ACC112 (cell line): ENCODE results near the gene PLXNA3.

Experiments used
- H2AFZ ChIP-seq: fragments of 200-600 bp; sonication (generic); one replicate; pipeline ENCODE4 v1.6.0; 2017; ENCODE audit warnings: antibody characterized with exemption, low read length; ENCODE audit not compliant: unreplicated experiment
- H3K27ac ChIP-seq: fragments of 200-600 bp; sonication (generic); 2 replicates; pipeline ENCODE4 v1.5.1; 2014; ENCODE audit warnings: low read depth, mild to moderate bottlenecking, antibody characterized with exemption, low read length, moderate library complexity
- H3K27me3 ChIP-seq: fragments of 200-600 bp; sonication (generic); 2 replicates; pipeline ENCODE4 v1.6.1; 2014; ENCODE audit warnings: mild to moderate bottlenecking, antibody characterized with exemption, low read length, moderate library complexity, mixed read lengths; ENCODE audit not compliant: insufficient read depth
- H3K36me3 ChIP-seq: fragments of 200-600 bp; sonication (generic); 2 replicates; pipeline ENCODE4 v1.6.1; 2016; ENCODE audit warnings: mild to moderate bottlenecking, antibody characterized with exemption, low read length, moderate library complexity, mixed read lengths; ENCODE audit not compliant: insufficient read depth
- H3K4me1 ChIP-seq: fragments of 200-600 bp; sonication (generic); one replicate; pipeline ENCODE4 v1.6.1; 2016; ENCODE audit warnings: low read length, mixed read lengths; ENCODE audit not compliant: insufficient read depth, unreplicated experiment, control insufficient read depth
- H3K4me3 ChIP-seq: fragments of 200-600 bp; sonication (generic); 2 replicates; pipeline ENCODE4 v1.5.1; 2014; ENCODE audit warnings: mild to moderate bottlenecking, low read depth, low read length
- H3K79me2 ChIP-seq: fragments of 200-600 bp; sonication (generic); one replicate; pipeline ENCODE4 v1.6.0; 2016; ENCODE audit warnings: low read length; ENCODE audit not compliant: control insufficient read depth, unreplicated experiment, insufficient read depth

The PLXNA3 gene

GRCh38 chrX:154426916-154427770, 30.9 kb upstream of the PLXNA3 start:
- no peaks in the 10 kb centered on the region for H3K27me3 ChIP-seq
- H3K79me2 ChIP-seq: peaks cover 18% of the 10 kb centered on the region
- H3K36me3 ChIP-seq: no peaks in the 10 kb centered on the region
- no peak overlapping the region for H3K4me3 ChIP-seq
- no peak overlapping the region for H2AFZ ChIP-seq
- H3K27ac ChIP-seq: no peak overlapping the region
- H3K4me1 ChIP-seq: no peaks in the 10 kb centered on the region

GRCh38 chrX:154428176-154429171, 29.6 kb upstream of the PLXNA3 start, which contains the start of gene ATP6AP1:
ATP6AP1 (plus strand) TSS chrX:154428677; CDS start chrX:154428693, 16 bp downstream.
- H2AFZ ChIP-seq: peak within 1 kb of the TSS; percentile 3
- H3K27ac ChIP-seq: no peak within 1 kb of the TSS
- no peaks in the 10 kb centered on the region for H3K4me1 ChIP-seq
- H3K4me3 ChIP-seq: peak within 1 kb of the TSS; percentile 90
- peaks cover 18% of the 10 kb centered on the region for H3K79me2 ChIP-seq
- H3K36me3 ChIP-seq: no peaks in the 10 kb centered on the region
- H3K27me3 ChIP-seq: no peaks in the 10 kb centered on the region

- Histone ChIP-seq H3K36me3 (no peaks in the 10 kb centered on the region), H2AFZ (no peak overlapping the region), H3K79me2 (peaks cover 18% of the 10 kb centered on the region), H3K27me3 (no peaks in the 10 kb centered on the region), H3K4me3 (peak overlapping the region; percentile 90), H3K4me1 (no peaks in the 10 kb centered on the region), H3K27ac (no peak overlapping the region)
These were observed 28.4 kb upstream of the PLXNA3 start for GRCh38 chrX:154429711-154430110.

- H3K4me1 ChIP-seq: no peaks in the 10 kb centered on the region
- peaks cover 18% of the 10 kb centered on the region for H3K79me2 ChIP-seq
- H3K27me3 ChIP-seq: no peaks in the 10 kb centered on the region
- H2AFZ ChIP-seq: no peak overlapping the region
- H3K4me3 ChIP-seq: no peak overlapping the region
- H3K27ac ChIP-seq: no peak overlapping the region
- no peaks in the 10 kb centered on the region for H3K36me3 ChIP-seq
These were observed 27.6 kb upstream of the PLXNA3 start for GRCh38 chrX:154430479-154430878.

- Histone ChIP-seq H2AFZ (no peak overlapping the region), H3K27ac (no peak overlapping the region), H3K36me3 (no peaks in the 10 kb centered on the region), H3K4me3 (no peak overlapping the region), H3K27me3 (no peaks in the 10 kb centered on the region), H3K79me2 (peaks cover 18% of the 10 kb centered on the region), H3K4me1 (no peaks in the 10 kb centered on the region)
These were observed 27.2 kb upstream of the PLXNA3 start for GRCh38 chrX:154430916-154431315.

- H3K79me2 ChIP-seq: peaks cover 18% of the 10 kb centered on the region
- H3K4me1 ChIP-seq: peaks cover 3% of the 10 kb centered on the region
- H3K36me3 ChIP-seq: no peaks in the 10 kb centered on the region
- H3K27me3 ChIP-seq: no peaks in the 10 kb centered on the region
- no peak overlapping the region for H2AFZ ChIP-seq
- no peak overlapping the region for H3K27ac ChIP-seq
- no peak overlapping the region for H3K4me3 ChIP-seq
These were observed 26.7 kb upstream of the PLXNA3 start for GRCh38 chrX:154431341-154431740.

- no peaks in the 10 kb centered on the region for H3K36me3 ChIP-seq
- H3K27me3 ChIP-seq: no peaks in the 10 kb centered on the region
- peaks cover 18% of the 10 kb centered on the region for H3K79me2 ChIP-seq
- H2AFZ ChIP-seq: no peak overlapping the region
- no peak overlapping the region for H3K4me3 ChIP-seq
- H3K27ac ChIP-seq: no peak overlapping the region
- H3K4me1 ChIP-seq: peaks cover 3% of the 10 kb centered on the region
These were observed 25.9 kb upstream of the PLXNA3 start for GRCh38 chrX:154432210-154432609.

GRCh38 chrX:154433605-154434004, 24.5 kb upstream of the PLXNA3 start:
- Histone ChIP-seq H3K36me3 (no peaks in the 10 kb centered on the region), H3K27ac (no peak overlapping the region), H3K4me1 (peaks cover 3% of the 10 kb centered on the region), H3K79me2 (peaks cover 28% of the 10 kb centered on the region), H2AFZ (no peak overlapping the region), H3K27me3 (no peaks in the 10 kb centered on the region), H3K4me3 (no peak overlapping the region)

GRCh38 chrX:154434394-154435168, 23.5 kb upstream of the PLXNA3 start:
- Histone ChIP-seq H2AFZ (no peak overlapping the region), H3K27ac (no peak overlapping the region), H3K79me2 (peaks cover 30% of the 10 kb centered on the region), H3K4me1 (peaks cover 3% of the 10 kb centered on the region), H3K27me3 (no peaks in the 10 kb centered on the region), H3K36me3 (no peaks in the 10 kb centered on the region), H3K4me3 (no peak overlapping the region)

GRCh38 chrX:154435171-154435733, 22.8 kb upstream of the PLXNA3 start:
- Histone ChIP-seq H2AFZ (no peak overlapping the region), H3K27ac (no peak overlapping the region), H3K27me3 (no peaks in the 10 kb centered on the region), H3K36me3 (no peaks in the 10 kb centered on the region), H3K4me1 (peaks cover 3% of the 10 kb centered on the region), H3K4me3 (no peak overlapping the region), H3K79me2 (peaks cover 32% of the 10 kb centered on the region)
